MG63 (cell line): ENCODE results near the gene CSN2. TPM values are rescaled to one million over a fixed set of nuclear protein-coding genes. Genes with fewer than 3 reads are reported as not detected.
A peak's percentile ranks its signal among the peaks of the same experiment; 100 is the strongest.

ENCODE experiments used
- DNase-seq: peaks from one replicate; pipeline ENCODE4 v3.0.0-alpha.2; 2020
- H3K27me3 ChIP-seq: fragments of 250-450 bp; sonication (Bioruptor Pico); 2 replicates; pipeline ENCODE4 v1.5.1; 2020; ENCODE audit warnings: mild to moderate bottlenecking, moderate library complexity
- H3K36me3 ChIP-seq: fragments of 250-450 bp; sonication (Bioruptor Pico); 2 replicates; pipeline ENCODE4 v1.5.1; 2020; ENCODE audit warnings: mild to moderate bottlenecking, moderate library complexity
- H3K4me3 ChIP-seq: fragments of 250-450 bp; sonication (Bioruptor Pico); 2 replicates; pipeline ENCODE4 v1.5.1; 2020; ENCODE audit warnings: mild to moderate bottlenecking, moderate library complexity
- H3K9me3 ChIP-seq: fragments of 250-450 bp; sonication (Bioruptor Pico); 2 replicates; pipeline ENCODE4 v1.5.1; 2020; ENCODE audit warnings: mild to moderate bottlenecking, moderate library complexity
- total RNA-seq: library from RNA; depleted of rRNA; stranded (reverse); fragments of >200 nt; shearing (Covaris generic); gene quantifications from 2 replicates; pipeline ENCODE4 v1.2.3, GENCODE V29; 2014; ENCODE audit warnings: low replicate concordance; rRNA removed

CSN2 gene, protein sequence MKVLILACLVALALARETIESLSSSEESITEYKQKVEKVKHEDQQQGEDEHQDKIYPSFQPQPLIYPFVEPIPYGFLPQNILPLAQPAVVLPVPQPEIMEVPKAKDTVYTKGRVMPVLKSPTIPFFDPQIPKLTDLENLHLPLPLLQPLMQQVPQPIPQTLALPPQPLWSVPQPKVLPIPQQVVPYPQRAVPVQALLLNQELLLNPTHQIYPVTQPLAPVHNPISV
- total RNA-seq: not detected in 2 replicates

GRCh38 chr4:69965628-69966027 is at the start of gene CSN2:
CSN2 (minus strand) TSS chr4:69965728; CDS start chr4:69960995, 4,733 bp downstream.
- Histone ChIP-seq H3K9me3 (no peaks in the 10 kb centered on the region), H3K36me3 (no peaks in the 10 kb centered on the region), H3K4me3 (no peak within 1 kb of the TSS), H3K27me3 (no peaks in the 10 kb centered on the region)
- DNase-seq: no peak

DNA sequence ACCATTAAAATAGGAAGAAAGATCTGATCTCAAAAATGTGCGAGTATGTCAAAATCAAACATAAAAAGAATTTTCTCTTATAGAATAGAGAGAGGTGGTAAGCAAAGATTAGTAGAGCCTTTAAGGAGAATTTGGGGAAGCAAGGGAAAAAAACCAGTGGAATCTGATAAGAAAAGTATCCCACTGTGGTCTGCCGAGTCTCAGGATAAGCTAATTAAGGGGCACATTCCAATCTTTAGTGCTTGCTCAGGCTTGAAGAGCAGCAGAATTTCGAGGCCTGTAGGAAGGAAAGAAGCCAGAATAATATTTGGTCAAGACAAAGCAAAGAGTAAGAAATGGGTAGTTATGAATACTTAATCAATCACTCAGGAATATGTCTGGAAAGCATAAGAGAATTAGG is 43.2 kb upstream of the CSN2 start:
- H3K36me3 ChIP-seq: no peaks in the 10 kb centered on the region
- no peak for DNase-seq
- H3K9me3 ChIP-seq: no peaks in the 10 kb centered on the region
- H3K27me3 ChIP-seq: no peaks in the 10 kb centered on the region
- no peak overlapping the region for H3K4me3 ChIP-seq

GRCh38 chr4:70002507-70002906 is 37.0 kb upstream of the CSN2 start:
- no peak for DNase-seq
- no peaks in the 10 kb centered on the region for H3K9me3 ChIP-seq
- no peaks in the 10 kb centered on the region for H3K27me3 ChIP-seq
- no peak overlapping the region for H3K4me3 ChIP-seq
- no peaks in the 10 kb centered on the region for H3K36me3 ChIP-seq

- DNase-seq: no peak
- Histone ChIP-seq H3K9me3 (no peaks in the 10 kb centered on the region), H3K4me3 (no peak overlapping the region), H3K27me3 (no peaks in the 10 kb centered on the region), H3K36me3 (no peaks in the 10 kb centered on the region)
These were observed 35.2 kb upstream of the CSN2 start for GRCh38 chr4:70000711-70001110.

DNA sequence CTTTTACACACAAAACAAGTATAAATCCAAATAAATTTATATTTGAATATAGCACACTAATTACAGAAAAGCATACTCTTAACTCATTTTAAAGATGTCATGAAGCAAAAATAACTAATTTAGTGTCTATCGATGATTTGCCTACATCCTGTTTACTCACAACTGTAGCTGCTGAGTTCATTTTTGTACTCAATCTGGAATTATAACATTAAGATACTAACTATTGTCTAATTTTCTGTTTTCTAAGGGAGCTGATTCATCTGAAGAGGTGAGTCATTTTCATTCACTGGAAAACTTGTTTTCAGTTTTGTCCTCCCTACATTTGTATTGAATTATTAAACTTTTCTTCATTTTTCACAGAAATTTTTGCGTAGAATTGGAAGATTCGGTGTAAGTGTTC is 33.9 kb upstream of the CSN2 start:
- no peaks in the 10 kb centered on the region for H3K36me3 ChIP-seq
- no peaks in the 10 kb centered on the region for H3K9me3 ChIP-seq
- H3K4me3 ChIP-seq: no peak overlapping the region
- H3K27me3 ChIP-seq: no peaks in the 10 kb centered on the region
- DNase-seq: no peak

DNA sequence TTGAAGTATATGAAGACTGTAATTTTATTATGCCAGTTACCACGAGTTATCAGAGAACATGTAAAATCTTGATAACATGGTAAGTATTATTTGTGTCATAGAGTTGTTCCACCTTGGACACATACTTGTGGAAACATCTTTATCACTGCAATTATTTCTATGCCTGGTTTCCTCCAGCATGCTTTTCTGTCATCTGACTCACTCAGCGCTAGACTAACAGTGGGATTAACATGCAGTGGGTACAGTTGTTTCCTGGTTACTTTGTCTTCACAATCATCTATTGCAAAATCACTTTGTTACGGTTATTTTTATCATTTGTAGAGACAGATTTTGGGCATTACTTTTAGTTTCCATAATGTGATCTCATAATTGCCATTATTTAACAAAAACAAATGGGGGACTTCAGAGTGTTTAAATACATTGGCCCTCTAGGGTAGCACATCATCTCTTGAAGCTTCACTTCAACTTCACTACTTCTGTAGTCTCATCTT is 30.0 kb upstream of the CSN2 start, which contains the start of gene STATH:
Gene STATH (plus strand): TSS at position 441 of the 491 bp plus-strand sequence. CDS start 2,472 bp downstream, outside the sequence.
- Histone ChIP-seq H3K4me3 (no peak within 1 kb of the TSS), H3K27me3 (no peaks in the 10 kb centered on the region), H3K36me3 (no peaks in the 10 kb centered on the region), H3K9me3 (no peaks in the 10 kb centered on the region)
- no peak for DNase-seq

GRCh38 chr4:69994782-69995181 is 29.3 kb upstream of the CSN2 start:
- H3K27me3 ChIP-seq: no peaks in the 10 kb centered on the region
- no peaks in the 10 kb centered on the region for H3K9me3 ChIP-seq
- no peak for DNase-seq
- no peaks in the 10 kb centered on the region for H3K36me3 ChIP-seq
- no peak overlapping the region for H3K4me3 ChIP-seq

DNA sequence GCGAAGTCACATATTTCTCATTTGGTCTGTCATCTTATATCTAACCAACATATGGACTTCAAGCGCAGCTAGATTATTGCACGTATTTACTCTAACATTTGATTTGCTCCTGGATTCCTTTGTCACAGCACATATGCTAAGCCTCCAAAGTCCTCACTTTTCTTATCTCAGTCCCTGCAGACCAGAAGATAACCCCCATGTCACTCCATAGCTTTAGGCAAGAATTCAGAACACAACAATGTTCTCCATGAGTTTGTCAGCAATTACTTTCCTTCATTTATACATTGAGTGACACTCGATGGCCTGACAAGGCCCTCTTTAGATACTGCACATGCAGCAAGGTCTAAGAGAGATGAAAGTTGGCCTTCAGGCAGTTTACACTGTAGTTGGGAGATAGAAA is 25.5 kb upstream of the CSN2 start:
- no peak overlapping the region for H3K4me3 ChIP-seq
- DNase-seq: no peak
- no peaks in the 10 kb centered on the region for H3K36me3 ChIP-seq
- H3K27me3 ChIP-seq: no peaks in the 10 kb centered on the region
- H3K9me3 ChIP-seq: no peaks in the 10 kb centered on the region

DNA sequence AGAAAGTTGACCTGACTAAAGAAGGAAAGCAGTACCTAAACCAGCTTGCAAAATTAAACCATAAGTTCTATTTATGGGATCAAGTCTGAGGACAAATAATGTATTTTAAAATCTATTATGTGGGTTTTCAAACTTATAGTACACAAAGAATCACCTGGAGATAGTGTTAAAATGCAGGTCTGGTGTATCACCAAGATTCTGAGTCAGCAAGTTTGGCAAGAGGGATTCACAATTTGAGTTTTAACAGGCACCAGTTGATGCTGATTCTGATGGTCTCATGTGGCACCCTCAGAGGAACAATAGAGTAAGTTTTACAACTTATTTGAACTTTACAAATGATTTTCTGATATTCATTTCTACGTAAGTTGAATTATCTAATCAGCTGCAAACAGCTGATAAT is 21.1 kb upstream of the CSN2 start:
- no peaks in the 10 kb centered on the region for H3K9me3 ChIP-seq
- no peak overlapping the region for H3K4me3 ChIP-seq
- H3K36me3 ChIP-seq: no peaks in the 10 kb centered on the region
- H3K27me3 ChIP-seq: no peaks in the 10 kb centered on the region
- no peak for DNase-seq

DNA sequence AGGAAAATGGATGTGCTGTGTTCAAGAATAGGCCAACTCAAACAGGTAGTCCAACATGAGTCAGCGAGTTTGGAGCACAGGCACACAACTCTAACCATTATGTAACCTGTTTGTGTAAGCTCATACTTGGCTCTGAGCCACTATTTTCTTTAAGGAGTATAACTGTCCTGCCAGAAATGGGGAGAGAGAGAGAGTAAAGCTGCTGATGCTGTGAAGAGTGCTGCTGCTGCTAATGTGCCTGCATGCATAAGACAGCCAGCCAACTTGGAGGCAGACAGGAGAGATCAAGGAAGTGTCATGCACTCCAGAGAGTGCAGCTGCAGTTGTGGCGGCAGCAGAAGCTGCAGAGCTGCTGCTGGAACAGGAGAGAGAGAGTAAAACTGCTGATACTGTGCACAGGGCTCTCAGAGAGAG is 18.5 kb upstream of the CSN2 start:
- H3K9me3 ChIP-seq: no peaks in the 10 kb centered on the region
- H3K36me3 ChIP-seq: no peaks in the 10 kb centered on the region
- DNase-seq: peak; percentile 77
- no peak overlapping the region for H3K4me3 ChIP-seq
- no peaks in the 10 kb centered on the region for H3K27me3 ChIP-seq

DNA sequence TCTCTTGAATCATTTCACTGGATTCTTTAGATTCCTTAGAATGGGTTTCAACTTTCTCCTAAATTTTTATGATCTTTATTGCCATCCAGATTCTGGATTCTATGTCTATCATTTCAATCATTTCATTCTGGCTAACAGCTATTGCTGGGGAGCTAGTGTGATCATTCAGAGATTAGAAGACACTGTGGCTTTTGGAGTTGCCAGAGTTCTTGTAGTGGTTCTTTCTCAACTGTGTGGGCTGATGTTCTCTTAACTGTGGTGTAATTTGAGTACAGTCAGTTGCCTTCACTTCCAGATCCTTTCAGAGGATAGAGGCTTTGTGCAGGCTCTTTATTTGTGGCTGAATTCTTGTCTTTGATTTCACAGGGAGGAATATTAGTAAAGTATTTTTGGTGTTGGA is 12.1 kb upstream of the CSN2 start:
- Histone ChIP-seq H3K4me3 (no peak overlapping the region), H3K27me3 (no peaks in the 10 kb centered on the region), H3K36me3 (no peaks in the 10 kb centered on the region), H3K9me3 (no peaks in the 10 kb centered on the region)
- peak; percentile 24 for DNase-seq

DNA sequence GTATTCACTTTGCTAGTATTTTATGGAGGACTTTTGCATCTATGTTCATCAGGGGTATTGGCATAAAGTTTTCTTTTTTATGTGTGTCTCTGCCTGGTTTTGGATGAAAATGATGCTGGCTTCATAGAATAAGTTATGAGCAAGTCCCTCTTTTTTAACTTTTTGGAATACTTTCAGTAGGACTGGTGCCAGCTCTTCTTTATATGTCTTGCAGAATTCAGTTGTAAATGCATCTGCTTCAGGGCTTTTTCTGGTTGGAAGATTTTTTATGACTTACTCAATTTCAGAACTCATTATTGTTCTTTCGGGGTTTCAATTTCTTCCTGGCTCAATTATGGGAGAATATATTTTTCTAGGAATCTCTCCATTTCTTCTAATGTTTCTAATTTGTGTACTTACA is 9.1 kb upstream of the CSN2 start:
- Histone ChIP-seq H3K9me3 (no peaks in the 10 kb centered on the region), H3K27me3 (no peaks in the 10 kb centered on the region), H3K4me3 (no peak overlapping the region), H3K36me3 (no peaks in the 10 kb centered on the region)
- no peak for DNase-seq

DNA sequence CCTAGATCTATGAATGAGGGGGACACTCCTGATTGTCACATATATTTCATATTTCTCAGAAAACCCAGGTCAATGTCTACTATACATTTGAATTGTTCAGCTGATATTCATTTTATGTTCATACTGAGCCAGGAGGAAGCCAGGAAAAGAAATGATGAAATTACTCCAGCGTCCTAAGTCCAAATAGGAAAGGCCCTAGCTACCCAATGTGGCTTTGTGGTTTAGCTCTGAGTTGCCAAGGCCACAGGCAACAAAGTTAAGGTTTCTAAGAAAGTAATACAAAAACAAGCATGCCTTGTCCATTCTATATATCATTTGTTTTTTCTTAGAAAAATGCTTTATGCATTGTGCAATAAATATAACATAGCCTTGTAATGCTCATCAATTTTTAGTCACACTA is 4.5 kb upstream of the CSN2 start:
- no peak for DNase-seq
- no peak overlapping the region for H3K4me3 ChIP-seq

GRCh38 chr4:69957209-69957608 is 8.3 kb downstream of the CSN2 start:
- Histone ChIP-seq H3K9me3 (no peaks in the 10 kb centered on the region), H3K27me3 (no peaks in the 10 kb centered on the region)
- DNase-seq: peak; percentile 33

More for the DNA sequence above, 4.5 kb upstream of the CSN2 start:
- H3K36me3 ChIP-seq: no peaks in the 10 kb centered on the region
- H3K9me3 ChIP-seq: no peaks in the 10 kb centered on the region
- H3K27me3 ChIP-seq: no peaks in the 10 kb centered on the region

GRCh38 chr4:69951602-69952001 is 13.9 kb downstream of the CSN2 start:
- H3K27me3 ChIP-seq: no peaks in the 10 kb centered on the region
- no peak for DNase-seq
- no peaks in the 10 kb centered on the region for H3K9me3 ChIP-seq
- H3K4me3 ChIP-seq: no peak overlapping the region
- H3K36me3 ChIP-seq: no peaks in the 10 kb centered on the region

More at GRCh38 chr4:69957209-69957608, 8.3 kb downstream of the CSN2 start:
- Histone ChIP-seq H3K4me3 (no peak overlapping the region), H3K36me3 (no peaks in the 10 kb centered on the region)

GRCh38 chr4:69936566-69936965 is 29.0 kb downstream of the CSN2 start:
- H3K4me3 ChIP-seq: no peak overlapping the region
- H3K9me3 ChIP-seq: no peaks in the 10 kb centered on the region
- DNase-seq: no peak
- no peaks in the 10 kb centered on the region for H3K27me3 ChIP-seq
- H3K36me3 ChIP-seq: no peaks in the 10 kb centered on the region

- H3K27me3 ChIP-seq: no peaks in the 10 kb centered on the region
- DNase-seq: no peak
- H3K36me3 ChIP-seq: no peaks in the 10 kb centered on the region
- H3K4me3 ChIP-seq: no peak overlapping the region
- H3K9me3 ChIP-seq: no peaks in the 10 kb centered on the region
These were observed 31.4 kb downstream of the CSN2 start for GRCh38 chr4:69934150-69934549.

DNA sequence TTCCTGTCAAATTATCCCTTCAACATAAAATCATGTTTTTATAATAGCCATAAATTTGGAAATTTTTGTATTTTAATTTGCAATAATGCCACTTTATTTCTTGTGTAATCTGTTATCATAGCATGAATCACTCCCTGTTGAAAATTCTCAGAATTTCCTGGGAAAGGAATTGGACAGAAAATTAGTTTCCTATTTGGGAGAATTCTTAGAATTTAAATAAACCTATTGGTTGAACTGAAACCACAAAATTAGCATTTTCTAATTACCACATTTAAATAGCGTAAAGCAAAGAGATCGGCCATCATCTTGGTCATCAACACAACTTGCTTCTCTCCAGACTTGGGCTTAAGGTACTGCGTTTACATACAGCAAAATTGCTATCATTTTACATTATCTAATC is 34.8 kb downstream of the CSN2 start, which contains the start of gene CSN1S1:
Gene CSN1S1 (plus strand): TSS at position 301 of the 400 bp plus-strand sequence. CDS start 1,488 bp downstream, outside the sequence.
- Histone ChIP-seq H3K36me3 (no peaks in the 10 kb centered on the region), H3K4me3 (no peak within 1 kb of the TSS), H3K27me3 (no peaks in the 10 kb centered on the region), H3K9me3 (no peaks in the 10 kb centered on the region)
- DNase-seq: no peak
